PC-3 (cell line): ENCODE data around the gene ADAMTSL3. TPM values are rescaled to one million over a fixed set of nuclear protein-coding genes. Genes with fewer than 3 reads are reported as not detected.

Experiments used
- ATAC-seq: fragments of 200-7000 bp; cut with Tn5 transposase; 2 replicates; pipeline ENCODE4 v1.9.1; 2020; ENCODE audit warnings: mild to moderate bottlenecking, moderate library complexity
- BruUV-seq: library from RNA; stranded (reverse); fragments of 400-500 nt; replicated peaks from 2 replicates; lab custom pipeline; 2021; lab: Mats Ljungman, UMichigan
- CTCF ChIA-PET: fragments of 300-600 bp; sonication (Branson Sonifier 250); formaldehyde crosslinking; loops from one replicate; lab custom pipeline; 2022; ENCODE audit warnings: antibody characterized with exemption; lab: Charles Lee
- POLR2A ChIA-PET: fragments of 300-600 bp; sonication (Branson Sonifier 250); formaldehyde crosslinking; loops from one replicate; lab custom pipeline; 2022; ENCODE audit warnings: antibody characterized with exemption; ENCODE audit not compliant: unreplicated experiment; lab: Charles Lee
- DNase-seq: peaks from one replicate; pipeline ENCODE4 v3.0.0-alpha.2; 2015
- H2AFZ ChIP-seq: fragments of 300-600 bp; sonication (generic); 2 replicates; pipeline ENCODE4 v1.6.0; 2016; ENCODE audit warnings: antibody characterized with exemption, low read length
- H3F3A ChIP-seq: fragments of 300-600 bp; sonication (generic); one replicate; pipeline ENCODE4 v1.6.0; 2017; ENCODE audit warnings: antibody characterized with exemption, low read length, control low read depth, mild to moderate bottlenecking; ENCODE audit not compliant: unreplicated experiment
- H3K27ac ChIP-seq: fragments of 300-600 bp; sonication (generic); 2 replicates; pipeline ENCODE4 v1.5.1; 2016; ENCODE audit warnings: mild to moderate bottlenecking, low read length
- H3K27me3 ChIP-seq: fragments of 300-600 bp; sonication (generic); 2 replicates; pipeline ENCODE4 v1.6.1; 2016; ENCODE audit warnings: low read length, mixed read lengths
- H3K36me3 ChIP-seq: fragments of 300-600 bp; sonication (generic); 2 replicates; pipeline ENCODE4 v1.6.1; 2016; ENCODE audit warnings: low read depth, mixed run types, low read length, mixed read lengths
- H3K4me1 ChIP-seq: fragments of 300-600 bp; sonication (generic); 2 replicates; pipeline ENCODE4 v1.5.1; 2016; ENCODE audit warnings: low read length; ENCODE audit not compliant: insufficient read depth
- H3K4me2 ChIP-seq: fragments of 300-600 bp; sonication (generic); 2 replicates; pipeline ENCODE4 v1.6.0; 2016; ENCODE audit warnings: low read length
- H3K4me3 ChIP-seq: fragments of 300-600 bp; sonication (generic); 2 replicates; pipeline ENCODE4 v1.5.1; 2016; ENCODE audit warnings: mild to moderate bottlenecking, low read length, mixed read lengths
- H3K79me2 ChIP-seq: fragments of 300-600 bp; sonication (generic); 2 replicates; pipeline ENCODE4 v1.6.1; 2017; ENCODE audit warnings: low read length, mixed read lengths
- H3K9ac ChIP-seq: fragments of 300-600 bp; sonication (generic); 2 replicates; pipeline ENCODE4 v1.6.0; 2016; ENCODE audit warnings: mild to moderate bottlenecking, low read length
- H3K9me2 ChIP-seq: fragments of 300-600 bp; sonication (generic); replicated peaks from 2 replicates; pipeline ENCODE4 v1.6.1; 2016; ENCODE audit warnings: mixed run types, low read length, mixed read lengths
- H3K9me3 ChIP-seq: fragments of 300-600 bp; sonication (generic); 2 replicates; pipeline ENCODE4 v1.6.1; 2016; ENCODE audit warnings: low read length, mixed read lengths
- H4K20me1 ChIP-seq: fragments of 300-600 bp; sonication (generic); 2 replicates; pipeline ENCODE4 v1.6.1; 2016; ENCODE audit warnings: low read length, mixed read lengths
- EZH2 ChIP-seq: fragments of 300-600 bp; sonication (generic); IDR thresholded peaks from one replicate; pipeline ENCODE4 v1.6.1; 2017; ENCODE audit warnings: antibody characterized with exemption, mild to moderate bottlenecking, low read length; ENCODE audit not compliant: unreplicated experiment
- EZH2phosphoT487 ChIP-seq: fragments of 300-600 bp; sonication (generic); IDR thresholded peaks from 2 replicates; pipeline ENCODE4 v1.6.1; 2018; ENCODE audit warnings: mild to moderate bottlenecking, antibody characterized with exemption, low read length, borderline replicate concordance
- intact Hi-C: fragments of 100-400 bp; cut with micrococcal nuclease; formaldehyde crosslinking; loops from 2 replicates; pipeline ENCODE4 v1.9.0; 2023
- total RNA-seq: library from RNA; depleted of rRNA; stranded (reverse); fragments of >200 nt; gene quantifications from 2 replicates; pipeline ENCODE4 v1.2.3, GENCODE V29; 2014
- TF ChIP-seq, protein P1 (sequence below): fragments of 300-600 bp; sonication (generic); conservative IDR thresholded peaks from 2 replicates; pipeline ENCODE4 v1.5.1; 2017; ENCODE audit warnings: antibody characterized with exemption, low read depth, mild to moderate bottlenecking, low read length

Gene ADAMTSL3
- total RNA-seq, 1 experiment from 2014 or later = 7.9 TPM

DNA sequence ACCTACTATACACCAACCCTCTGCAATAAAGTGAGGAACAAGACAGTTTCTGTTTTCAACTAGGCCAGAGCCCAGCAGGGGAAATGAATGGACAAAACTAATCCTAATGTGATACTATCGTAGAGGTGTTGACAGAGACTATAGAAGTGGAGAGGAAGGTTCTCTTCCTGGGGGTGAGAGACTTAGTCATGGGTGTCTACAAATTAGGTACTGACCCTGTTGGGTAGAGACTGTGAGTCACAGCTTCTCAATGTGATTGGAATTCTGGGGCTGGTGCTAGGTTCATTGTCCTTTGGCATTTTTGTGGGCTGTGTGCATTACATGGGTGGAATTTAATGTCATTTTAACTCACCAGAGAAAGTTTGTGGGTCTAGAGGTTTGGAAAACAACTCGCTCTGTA is 79.3 kb downstream of the ADAMTSL3 start:
- POLR2A ChIA-PET = no interaction called here
- ATAC-seq (peak; percentile 91), DNase-seq (peak; percentile 95)
- H3F3A ChIP-seq = peaks cover 8% of the 10 kb centered on the region
- no peaks in the 10 kb centered on the region for H3K9me2 ChIP-seq
- peak overlapping the region; percentile 83 for H3K27ac ChIP-seq
- H3K27me3 ChIP-seq = no peaks in the 10 kb centered on the region
- H2AFZ ChIP-seq = peak overlapping the region; percentile 3; the same call in 1 of the 2 replicates
- H3K9me3 ChIP-seq = no peaks in the 10 kb centered on the region
- no TSS peak for BruUV-seq
- H4K20me1 ChIP-seq = no peaks in the 10 kb centered on the region
- H3K36me3 ChIP-seq = no peaks in the 10 kb centered on the region
- intact Hi-C loops = loop anchor here (2.0 to 5.0 kb wide), 3 partner anchors 14 to 78 kb away; partner anchors contain the start of gene ADAMTSL3
- peak overlapping the region; percentile 55 for H3K9ac ChIP-seq
- peak overlapping the region; percentile 33 for H3K4me3 ChIP-seq
- TF ChIP-seq EZH2 = no peak
- TF ChIP-seq EZH2phosphoT487 = no peak
- TF ChIP-seq, protein P1, sequence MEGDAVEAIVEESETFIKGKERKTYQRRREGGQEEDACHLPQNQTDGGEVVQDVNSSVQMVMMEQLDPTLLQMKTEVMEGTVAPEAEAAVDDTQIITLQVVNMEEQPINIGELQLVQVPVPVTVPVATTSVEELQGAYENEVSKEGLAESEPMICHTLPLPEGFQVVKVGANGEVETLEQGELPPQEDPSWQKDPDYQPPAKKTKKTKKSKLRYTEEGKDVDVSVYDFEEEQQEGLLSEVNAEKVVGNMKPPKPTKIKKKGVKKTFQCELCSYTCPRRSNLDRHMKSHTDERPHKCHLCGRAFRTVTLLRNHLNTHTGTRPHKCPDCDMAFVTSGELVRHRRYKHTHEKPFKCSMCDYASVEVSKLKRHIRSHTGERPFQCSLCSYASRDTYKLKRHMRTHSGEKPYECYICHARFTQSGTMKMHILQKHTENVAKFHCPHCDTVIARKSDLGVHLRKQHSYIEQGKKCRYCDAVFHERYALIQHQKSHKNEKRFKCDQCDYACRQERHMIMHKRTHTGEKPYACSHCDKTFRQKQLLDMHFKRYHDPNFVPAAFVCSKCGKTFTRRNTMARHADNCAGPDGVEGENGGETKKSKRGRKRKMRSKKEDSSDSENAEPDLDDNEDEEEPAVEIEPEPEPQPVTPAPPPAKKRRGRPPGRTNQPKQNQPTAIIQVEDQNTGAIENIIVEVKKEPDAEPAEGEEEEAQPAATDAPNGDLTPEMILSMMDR = no peak
- H3K4me2 ChIP-seq = peak overlapping the region; percentile 58
- no peaks in the 10 kb centered on the region for H3K79me2 ChIP-seq
- CTCF ChIA-PET = no interaction called here
- peaks cover 36% of the 10 kb centered on the region for H3K4me1 ChIP-seq

DNA sequence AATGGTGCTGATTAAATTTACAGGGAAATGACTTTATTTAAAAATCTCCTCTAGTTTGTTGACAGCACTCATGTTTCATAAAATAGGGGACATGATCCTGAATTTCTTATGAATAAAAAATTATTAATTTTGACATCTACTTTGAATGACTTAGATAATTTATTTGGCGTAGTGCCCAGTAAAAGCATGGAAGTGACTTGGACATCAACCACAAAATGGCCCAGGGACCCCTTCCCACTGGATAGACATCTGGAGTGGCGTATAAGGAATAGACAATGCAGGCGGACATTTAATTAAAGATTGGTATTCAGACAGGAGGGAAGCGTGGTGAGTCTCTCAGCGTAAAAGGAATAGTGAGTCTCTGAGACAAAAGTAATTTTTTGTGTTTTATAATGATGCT is 79.8 kb downstream of the ADAMTSL3 start:
- BruUV-seq = TSS peak; percentile 86
- ATAC-seq = no peak
- no peaks in the 10 kb centered on the region for H3K27me3 ChIP-seq
- peak overlapping the region; percentile 58 for H3K4me2 ChIP-seq
- no peaks in the 10 kb centered on the region for H3K9me3 ChIP-seq
- no peaks in the 10 kb centered on the region for H4K20me1 ChIP-seq
- H3K9me2 ChIP-seq = no peaks in the 10 kb centered on the region
- H3K36me3 ChIP-seq = no peaks in the 10 kb centered on the region
- H3K27ac ChIP-seq = peak overlapping the region; percentile 83
- peak overlapping the region; percentile 3; the same call in 1 of the 2 replicates for H2AFZ ChIP-seq
- H3K79me2 ChIP-seq = no peaks in the 10 kb centered on the region
- intact Hi-C loops = loop anchor here (2.0 to 5.0 kb wide), 3 partner anchors 13 to 79 kb away; partner anchors contain the start of gene ADAMTSL3
- peaks cover 8% of the 10 kb centered on the region for H3F3A ChIP-seq
- peak overlapping the region; percentile 55 for H3K9ac ChIP-seq
- TF ChIP-seq EZH2 (no peak), EZH2phosphoT487 (no peak)
- TF ChIP-seq, protein P1 = no peak
- peaks cover 36% of the 10 kb centered on the region for H3K4me1 ChIP-seq
- ChIA-PET POLR2A (no interaction called here), CTCF (no interaction called here)
- peak overlapping the region; percentile 33 for H3K4me3 ChIP-seq
- no peak for DNase-seq

GRCh38 chr15:83734487-83734886 is 80.6 kb downstream of the ADAMTSL3 start:
- H4K20me1 ChIP-seq = no peaks in the 10 kb centered on the region
- H3K4me1 ChIP-seq = peaks cover 36% of the 10 kb centered on the region
- ATAC-seq (peak; percentile 65), DNase-seq (peak; percentile 89)
- no peaks in the 10 kb centered on the region for H3K36me3 ChIP-seq
- H3K9ac ChIP-seq = peak overlapping the region; percentile 16; the same call in 1 of the 2 replicates
- ChIA-PET POLR2A (interaction anchor here (0.6 kb wide), 1 partner anchor 39 kb away, joined by 3 read pairs; no protein-coding TSS in a partner anchor), CTCF (no interaction called here)
- H2AFZ ChIP-seq = 0 out of 2 replicates have a peak overlapping the region, but pooled peaks have one; percentile 23
- H3K27ac ChIP-seq = peak overlapping the region; percentile 83
- no peaks in the 10 kb centered on the region for H3K27me3 ChIP-seq
- H3K9me2 ChIP-seq = no peaks in the 10 kb centered on the region
- no peak for TF ChIP-seq EZH2phosphoT487
- TF ChIP-seq, protein P1 = peak; percentile 40
- H3F3A ChIP-seq = peaks cover 8% of the 10 kb centered on the region
- H3K79me2 ChIP-seq = no peaks in the 10 kb centered on the region
- BruUV-seq = no TSS peak
- no peaks in the 10 kb centered on the region for H3K9me3 ChIP-seq
- H3K4me3 ChIP-seq = peak overlapping the region; percentile 33; the same call in 1 of the 2 replicates
- H3K4me2 ChIP-seq = peak overlapping the region; percentile 58
- intact Hi-C loops = loop anchor here (5.0 kb wide), 1 partner anchor 57 kb away; no protein-coding TSS in a partner anchor
